ENCODE measurements around the gene SDHD.

- TF ChIP-seq CTCF (optimal IDR thresholded peaks at IDR 0.05 in 1 of 3, IDR thresholded peaks at IDR 0.05 in 1 of 3, conservative IDR thresholded peaks at IDR 0.05 in 1 of 3; ENCODE audit: extremely low read depth in 1 of 3, insufficient read depth in 2 of 3, low read length in 3 of 3): no peak
- TF ChIP-seq EZH2 (IDR thresholded peaks at IDR 0.05; ENCODE audit: low read length): no peak
Measured at GRCh38 chr11:112058103-112058502, 28.6 kb upstream of the SDHD start.
